GM18526 (cell line): ENCODE results near the gene JOSD1.

ENCODE experiments used
- POLR2A ChIP-seq: IDR thresholded peaks from 3 replicates; pipeline ENCODE4 v1.6.1; 2011; ENCODE audit not compliant: insufficient read length; ENCODE audit errors: extremely low read depth

The JOSD1 gene

DNA sequence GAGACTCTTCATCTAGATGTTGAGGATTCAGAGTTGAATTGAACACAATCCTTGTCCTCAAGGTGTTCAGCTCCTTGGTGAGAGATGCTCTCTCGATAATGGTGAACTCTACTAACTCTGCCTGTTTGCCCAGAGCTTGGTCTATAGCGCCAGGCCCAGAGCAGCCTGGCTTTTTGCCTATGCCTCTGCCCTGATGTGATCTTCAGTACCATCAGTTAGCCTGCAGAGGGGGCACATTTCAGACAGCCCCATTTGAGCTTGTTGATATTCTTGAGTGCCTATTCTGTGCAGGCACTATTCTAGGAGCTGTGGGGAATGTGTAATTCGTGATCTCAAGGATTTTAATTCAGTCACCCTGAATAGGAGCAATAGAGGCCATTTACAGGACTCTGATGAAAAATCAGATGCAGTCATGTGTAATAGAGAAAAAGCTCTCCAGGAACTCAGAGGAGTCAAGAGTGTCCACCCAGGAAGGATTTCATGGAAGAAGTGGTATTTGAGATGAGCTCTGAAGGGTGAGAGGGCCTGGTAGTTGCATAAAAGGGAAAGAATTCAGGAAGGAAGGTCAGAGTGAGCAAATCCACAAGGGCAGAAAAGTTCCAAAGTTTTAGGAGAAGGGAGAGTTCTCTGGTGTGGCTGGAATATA is 24.3 kb upstream of the JOSD1 start:
- TF ChIP-seq POLR2A, result no peak

DNA sequence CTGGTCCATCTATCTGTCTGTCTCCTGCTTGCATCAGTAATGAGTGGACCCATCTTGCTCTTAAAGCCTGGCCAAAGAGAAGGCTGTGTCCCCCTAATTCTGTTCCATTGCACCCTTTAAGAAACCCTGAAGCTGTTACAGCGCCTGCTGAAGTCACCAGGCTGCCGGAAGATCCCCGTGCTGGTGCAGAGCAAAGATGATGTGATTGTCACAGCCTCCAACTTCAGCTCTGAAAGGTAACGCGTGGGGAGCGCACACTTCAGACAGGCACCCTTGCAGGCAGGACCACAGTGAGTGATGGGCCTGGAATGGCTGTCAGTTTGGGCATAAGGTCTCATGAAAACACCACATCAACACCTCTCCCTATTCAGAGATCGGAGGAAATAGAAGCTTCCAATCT is 23.4 kb upstream of the JOSD1 start:
- no peak for TF ChIP-seq POLR2A

GRCh38 chr22:38721551-38721950 is 20.8 kb upstream of the JOSD1 start:
- no peak for TF ChIP-seq POLR2A

GRCh38 chr22:38720350-38720749 is 19.6 kb upstream of the JOSD1 start:
- TF ChIP-seq POLR2A, result no peak

DNA sequence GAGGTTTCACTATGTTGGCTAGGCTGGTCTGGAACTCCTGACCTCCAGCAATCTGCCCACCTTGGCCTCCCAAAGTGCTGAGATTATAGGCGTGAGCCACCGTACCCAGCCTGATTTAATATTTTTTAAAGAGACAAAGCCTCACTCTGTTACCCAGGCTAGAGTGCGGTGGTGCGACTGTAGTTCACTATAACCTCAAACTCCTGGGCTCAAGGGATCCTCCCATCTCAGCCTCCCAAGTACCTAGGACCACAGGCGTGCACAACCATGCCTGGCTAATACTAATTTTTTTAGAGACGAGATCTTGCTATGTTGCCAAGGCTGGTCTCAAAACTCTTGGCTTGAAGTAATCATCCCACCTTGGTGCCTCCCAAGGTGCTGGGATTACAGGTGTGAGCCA is 18.5 kb upstream of the JOSD1 start:
- TF ChIP-seq POLR2A, result no peak

- TF ChIP-seq POLR2A, result no peak
These were observed 17.7 kb upstream of the JOSD1 start for GRCh38 chr22:38718414-38718813.

GRCh38 chr22:38717244-38717643 is 16.5 kb upstream of the JOSD1 start:
- no peak for TF ChIP-seq POLR2A

GRCh38 chr22:38716826-38717225 is 16.1 kb upstream of the JOSD1 start:
- TF ChIP-seq POLR2A, result no peak

DNA sequence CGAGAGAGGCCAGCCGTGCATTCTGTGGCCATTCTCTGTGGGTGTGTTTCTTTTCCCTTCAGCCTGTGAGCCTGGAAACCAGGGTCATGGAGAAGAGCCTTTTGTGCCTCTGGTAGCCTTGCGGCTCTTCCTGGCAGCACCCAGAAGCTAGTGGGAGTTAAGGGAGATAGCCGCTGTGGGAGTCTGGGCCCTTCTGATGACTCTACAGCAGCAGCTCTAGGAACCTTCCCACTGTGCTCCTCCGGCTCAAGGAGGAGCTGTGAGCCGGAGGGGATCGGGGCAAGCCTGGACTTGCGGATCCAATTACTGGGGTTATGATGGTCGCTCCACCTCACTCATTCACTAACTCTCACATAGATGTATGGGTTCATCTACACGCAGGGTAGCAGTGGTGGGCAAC is 15.5 kb upstream of the JOSD1 start:
- TF ChIP-seq POLR2A, result no peak

DNA sequence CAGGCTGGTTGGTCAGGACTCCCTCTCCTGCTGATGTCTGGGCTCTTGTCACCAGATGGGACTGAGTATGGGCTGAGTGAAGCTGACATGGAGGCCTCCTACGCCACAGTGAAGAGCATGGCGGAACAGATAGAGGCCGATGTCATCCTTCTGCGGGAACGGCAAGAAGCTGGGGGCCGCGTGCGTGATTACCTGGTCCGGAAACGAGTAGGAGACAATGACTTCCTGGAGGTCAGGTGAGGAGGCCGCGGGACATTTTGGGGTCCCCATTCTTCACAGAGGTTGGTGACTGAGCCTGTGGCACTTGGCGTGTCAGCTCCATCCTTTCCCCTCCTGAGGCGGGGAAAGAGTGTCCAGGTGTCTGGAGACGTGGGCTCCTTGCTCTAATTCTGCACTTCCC is 15.1 kb upstream of the JOSD1 start:
- no peak for TF ChIP-seq POLR2A

DNA sequence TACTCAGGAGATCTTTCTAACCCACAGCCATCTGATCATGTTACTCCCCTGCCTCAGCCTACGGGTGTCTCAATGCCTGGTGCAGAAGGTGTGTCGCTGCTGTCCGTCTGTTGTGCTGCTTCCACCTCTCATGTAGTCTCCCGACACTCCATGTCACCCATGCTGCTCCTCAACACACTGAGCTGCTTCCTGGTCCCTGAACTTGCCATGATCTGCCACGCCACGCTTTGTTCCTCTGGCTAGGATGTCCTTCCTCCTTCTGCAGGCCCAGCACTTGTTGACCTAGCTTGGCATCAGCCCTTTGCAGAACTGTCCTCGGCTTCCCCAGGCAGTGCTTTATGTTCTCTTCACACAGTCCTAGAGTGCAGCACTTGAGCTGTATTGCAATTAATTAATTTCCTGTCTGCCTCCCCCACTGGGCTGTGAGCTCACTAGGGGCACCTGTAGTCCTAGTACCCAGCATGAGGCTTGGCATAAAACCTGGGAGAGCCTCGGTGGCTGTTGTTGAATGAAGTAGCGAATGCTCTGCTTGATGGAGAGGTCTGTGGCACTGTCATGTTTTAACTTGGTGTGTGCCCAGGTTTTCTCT is 14.5 kb upstream of the JOSD1 start:
- no peak for TF ChIP-seq POLR2A

DNA sequence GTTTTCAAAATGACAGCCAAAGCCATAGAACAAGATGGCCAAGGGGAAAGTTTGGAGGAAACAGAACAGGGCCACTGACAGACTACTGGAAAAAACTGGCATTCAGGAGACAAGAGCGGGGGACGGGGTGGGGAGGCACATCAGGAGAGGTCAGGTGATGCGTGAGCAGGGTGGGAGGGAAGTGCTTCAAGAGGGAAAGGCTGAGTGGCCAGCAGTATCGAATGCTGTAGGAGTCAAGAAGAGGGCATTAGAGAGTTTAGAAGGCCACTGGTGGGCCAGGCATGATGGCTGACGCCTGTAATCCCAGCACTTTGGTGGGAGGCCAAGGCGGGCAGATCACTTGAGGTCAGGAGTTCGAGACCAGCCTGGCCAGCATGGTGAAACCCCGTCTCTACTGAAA is 13.2 kb upstream of the JOSD1 start:
- TF ChIP-seq POLR2A, result no peak

DNA sequence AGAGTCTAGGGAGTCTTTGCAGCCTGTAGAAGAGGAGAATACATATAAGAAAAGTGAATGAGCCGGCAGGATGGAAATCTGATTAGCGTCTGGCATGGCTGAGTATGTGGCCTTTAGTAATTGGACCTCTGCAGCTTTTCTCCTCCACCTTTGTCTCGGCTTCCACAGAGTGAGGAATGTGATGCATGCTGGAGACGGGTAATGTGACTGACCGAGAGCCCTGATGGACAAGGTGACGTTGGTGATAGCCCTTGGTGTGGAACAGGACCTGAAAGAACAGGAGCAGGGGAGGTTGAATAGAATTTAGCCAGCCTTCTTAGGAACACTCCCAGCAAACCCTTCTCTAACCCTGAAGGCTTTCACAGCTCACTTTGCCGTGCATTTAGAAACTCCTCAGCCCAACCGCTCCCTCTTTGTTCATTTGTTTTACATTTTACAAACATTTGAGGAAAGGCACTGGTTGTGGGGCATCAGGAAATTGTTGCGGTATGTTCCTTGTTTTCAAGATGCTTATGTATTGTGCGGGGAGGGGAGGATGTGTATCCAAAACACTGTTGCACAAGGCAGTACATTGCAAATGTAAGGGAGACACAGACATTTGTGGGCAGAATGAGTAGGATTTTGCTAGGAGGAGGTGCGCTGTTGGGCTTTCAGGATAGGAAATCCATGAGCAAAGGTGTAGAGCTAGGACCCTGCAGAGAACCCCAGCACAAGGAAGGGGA is 11.9 kb upstream of the JOSD1 start:
- no peak for TF ChIP-seq POLR2A

- no peak for TF ChIP-seq POLR2A
These were observed 10.1 kb upstream of the JOSD1 start for GRCh38 chr22:38710866-38711265.

GRCh38 chr22:38710351-38710750 is 9.6 kb upstream of the JOSD1 start:
- TF ChIP-seq POLR2A, result no peak

GRCh38 chr22:38709306-38709705 is 8.6 kb upstream of the JOSD1 start:
- no peak for TF ChIP-seq POLR2A
